HG03342 (cell line): ENCODE results near the gene NHLH1.
A peak's percentile ranks its signal among the peaks of the same experiment; 100 is the strongest.
"Not testable (repeated sequence)": the region's sequence is repeated elsewhere in the genome, so short reads cannot be mapped to it uniquely, and the experiment has no call there.

Experiments used
- ATAC-seq: cut with Tn5 transposase; IDR thresholded peaks from one replicate; pipeline ENCODE4 v1.9.1; 2021; ENCODE audit warnings: mild to moderate bottlenecking, moderate library complexity; ENCODE audit not compliant: unreplicated experiment

The NHLH1 gene

DNA sequence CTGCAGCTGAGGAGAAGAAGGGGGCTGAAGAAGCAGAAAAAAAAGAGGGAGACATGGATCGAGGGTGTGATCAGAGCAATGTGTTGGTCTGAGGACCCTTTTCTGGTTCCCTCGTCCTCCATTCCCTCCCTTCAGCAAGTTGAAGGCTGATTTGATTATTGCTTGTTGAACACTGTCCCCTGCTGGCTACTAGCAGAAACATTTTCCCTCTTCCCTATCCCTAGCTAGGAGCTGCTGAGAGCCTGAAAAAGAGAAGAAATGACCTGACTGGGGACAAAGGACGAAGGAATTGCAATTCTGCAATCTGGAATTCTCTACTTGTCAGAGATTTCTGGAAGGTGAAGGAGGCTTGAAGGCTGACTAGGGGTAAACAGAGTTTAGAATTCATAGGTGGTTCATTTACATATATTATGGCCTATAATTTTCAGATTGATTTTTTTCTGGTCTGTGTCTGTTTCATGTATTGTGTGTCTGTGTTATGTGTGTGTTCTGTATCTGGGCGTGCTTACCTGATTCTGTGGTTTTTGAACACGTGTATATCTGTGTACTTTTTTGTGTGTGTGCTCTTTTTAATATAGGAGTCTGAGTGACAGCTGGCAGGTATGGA lies 9.8 kb downstream of the NHLH1 start:
- ATAC-seq: peak; percentile 53

GRCh38 chr1:160377585-160378206 lies 10.8 kb downstream of the NHLH1 start:
- no peak for ATAC-seq

GRCh38 chr1:160384812-160385211 lies 17.9 kb downstream of the NHLH1 start:
- ATAC-seq: not testable (repeated sequence)

- ATAC-seq: not testable (repeated sequence)
Observed at GRCh38 chr1:160388406-160388805, 21.5 kb downstream of the NHLH1 start.

GRCh38 chr1:160394673-160395072 lies 27.8 kb downstream of the NHLH1 start:
- ATAC-seq: no peak

GRCh38 chr1:160397651-160398050 lies 30.8 kb downstream of the NHLH1 start:
- no peak for ATAC-seq

DNA sequence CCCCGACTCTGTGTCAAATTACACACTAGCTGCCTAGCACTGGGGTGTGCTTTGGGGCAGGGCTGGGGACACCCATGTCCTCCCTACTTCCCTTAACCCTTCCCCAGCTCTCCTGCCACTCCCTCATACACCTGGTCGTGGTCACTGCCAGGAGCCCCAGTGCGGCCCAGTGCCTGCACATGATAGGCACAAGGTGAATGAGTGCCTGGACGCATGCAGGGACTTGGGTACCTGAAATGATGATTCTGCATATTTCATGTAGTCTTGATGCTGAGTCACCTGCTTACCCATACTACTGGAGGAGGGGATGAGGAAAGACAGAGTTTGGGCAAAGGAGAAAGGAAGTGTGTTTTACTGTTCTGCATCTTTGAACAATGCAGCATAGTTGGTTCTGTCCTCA lies 32.0 kb downstream of the NHLH1 start:
- ATAC-seq: no peak

- no peak for ATAC-seq
Observed at GRCh38 chr1:160399544-160400222, 32.8 kb downstream of the NHLH1 start.

DNA sequence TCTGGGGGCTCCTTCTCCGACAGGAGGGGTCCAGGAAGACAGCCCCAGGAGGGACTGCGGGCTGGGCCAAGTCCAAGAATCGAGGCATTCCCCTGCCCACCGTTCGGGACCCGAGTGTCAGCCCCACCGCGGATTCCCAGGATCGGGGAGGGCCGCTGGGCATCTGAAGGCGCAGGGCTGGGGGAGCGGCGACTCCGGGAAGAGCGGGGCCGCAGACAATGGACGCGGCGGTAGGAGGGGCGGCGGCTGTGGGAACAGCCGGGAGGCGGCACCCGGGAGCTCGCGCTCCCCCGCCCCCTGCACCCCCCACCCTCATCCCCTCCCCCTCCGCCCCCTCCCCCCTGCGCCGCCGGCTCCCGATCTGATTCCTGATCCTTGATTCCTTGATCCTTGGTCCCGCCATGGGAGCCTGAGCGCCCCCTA lies 33.4 kb downstream of the NHLH1 start, which contains the start of gene VANGL2:
Gene VANGL2 (plus strand): TSS at position 342 of the 423 bp plus-strand sequence. CDS start 15,274 bp downstream, outside the sequence.
- no peak for ATAC-seq

DNA sequence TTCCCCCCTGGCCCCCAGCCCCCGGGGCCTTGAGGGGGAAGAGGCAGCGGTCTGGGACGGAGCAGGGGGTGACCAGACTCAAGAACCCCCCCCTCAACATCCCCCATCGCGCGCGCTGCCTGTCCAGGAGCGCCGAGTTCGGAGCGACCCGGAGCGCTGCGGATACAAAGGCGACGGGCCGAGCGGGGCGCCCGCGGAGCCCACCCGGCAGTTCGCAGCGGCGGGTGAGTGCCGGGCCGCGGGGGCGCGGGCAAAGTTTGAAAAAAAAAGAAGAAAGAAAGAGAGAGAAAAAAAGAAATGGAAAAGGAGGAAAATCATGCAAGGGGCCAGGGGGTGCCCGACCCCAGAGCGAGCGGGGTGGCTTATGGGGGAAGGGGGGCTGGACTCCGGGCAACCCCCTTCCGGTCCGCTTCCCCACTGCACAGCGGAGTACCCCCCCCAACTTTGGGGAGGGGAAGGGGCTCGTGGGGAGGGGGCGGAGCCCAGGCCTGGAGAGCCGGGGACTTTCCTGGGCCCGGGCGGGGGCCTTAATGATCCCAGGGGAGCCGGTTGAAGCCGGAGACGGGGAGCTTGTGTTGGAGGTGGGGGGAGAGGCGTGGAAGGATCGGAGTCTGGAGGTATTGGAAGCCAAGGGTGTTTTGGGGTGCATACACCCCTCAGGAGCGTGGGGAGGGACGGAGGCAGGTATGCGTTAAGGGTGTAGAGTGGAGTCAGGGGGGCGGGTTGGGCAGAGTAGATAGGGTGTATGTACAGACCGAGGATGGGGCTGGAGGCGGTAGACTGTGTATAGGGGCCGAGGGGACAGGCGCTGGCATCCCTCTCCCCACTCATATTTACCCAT lies 34.0 kb downstream of the NHLH1 start:
- no peak for ATAC-seq

DNA sequence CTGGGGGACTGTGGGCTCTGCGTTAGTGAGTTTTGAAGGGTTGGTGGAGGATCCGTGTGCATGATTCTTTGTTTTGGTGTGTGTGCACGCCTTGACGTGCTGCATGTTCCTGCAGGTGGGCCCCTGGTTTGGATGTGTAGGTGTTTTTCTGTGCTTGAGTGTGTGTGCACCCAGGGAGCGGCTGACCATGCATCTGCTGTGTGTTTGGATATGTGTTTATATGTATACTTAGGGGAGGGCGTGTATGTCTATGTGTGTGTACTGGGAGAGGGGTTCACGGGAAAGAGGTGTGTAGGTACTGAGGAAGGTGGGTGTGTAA lies 34.6 kb downstream of the NHLH1 start:
- ATAC-seq: no peak

GRCh38 chr1:160402001-160402795 lies 35.3 kb downstream of the NHLH1 start:
- ATAC-seq: no peak

DNA sequence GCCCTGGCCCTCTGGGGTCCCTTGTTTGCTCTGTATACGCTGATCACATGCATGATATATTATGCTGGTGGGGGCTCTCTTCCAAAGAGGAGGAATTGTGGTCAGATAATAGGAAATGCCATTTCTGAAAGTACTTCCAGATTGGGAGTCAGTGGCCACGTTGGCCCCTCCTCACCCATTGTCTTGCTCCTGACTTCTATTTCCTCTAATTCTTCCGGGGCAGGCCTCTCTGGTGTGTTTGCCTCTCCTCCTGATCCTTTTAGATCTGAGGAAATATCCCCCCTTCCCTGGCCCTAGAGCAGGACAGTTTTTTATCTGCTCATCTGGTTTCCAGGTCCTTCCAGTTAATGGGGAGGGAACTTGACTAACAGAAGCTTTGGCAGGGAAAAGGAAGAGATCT lies 36.4 kb downstream of the NHLH1 start:
- no peak for ATAC-seq

DNA sequence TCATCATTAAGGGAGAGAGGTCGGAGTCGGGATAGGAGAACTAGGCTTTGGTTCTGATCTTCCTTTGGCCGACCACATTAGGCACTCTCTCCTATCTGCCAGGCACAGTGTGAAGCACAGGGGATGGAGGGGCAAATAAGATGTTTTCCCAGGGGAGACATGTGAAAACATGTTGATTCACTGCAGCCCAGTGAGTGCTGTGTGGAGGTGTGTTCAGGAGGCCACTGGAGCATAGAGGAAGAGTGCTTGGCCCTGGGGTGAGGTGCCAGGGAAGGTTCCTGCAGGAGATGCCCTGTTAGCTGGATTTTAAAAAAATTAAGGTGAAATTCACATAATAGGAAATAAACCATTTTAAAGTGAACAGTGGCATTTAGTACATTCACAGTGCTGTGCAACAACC lies 37.2 kb downstream of the NHLH1 start:
- no peak for ATAC-seq

GRCh38 chr1:160405331-160405877 lies 38.5 kb downstream of the NHLH1 start:
- no peak for ATAC-seq

DNA sequence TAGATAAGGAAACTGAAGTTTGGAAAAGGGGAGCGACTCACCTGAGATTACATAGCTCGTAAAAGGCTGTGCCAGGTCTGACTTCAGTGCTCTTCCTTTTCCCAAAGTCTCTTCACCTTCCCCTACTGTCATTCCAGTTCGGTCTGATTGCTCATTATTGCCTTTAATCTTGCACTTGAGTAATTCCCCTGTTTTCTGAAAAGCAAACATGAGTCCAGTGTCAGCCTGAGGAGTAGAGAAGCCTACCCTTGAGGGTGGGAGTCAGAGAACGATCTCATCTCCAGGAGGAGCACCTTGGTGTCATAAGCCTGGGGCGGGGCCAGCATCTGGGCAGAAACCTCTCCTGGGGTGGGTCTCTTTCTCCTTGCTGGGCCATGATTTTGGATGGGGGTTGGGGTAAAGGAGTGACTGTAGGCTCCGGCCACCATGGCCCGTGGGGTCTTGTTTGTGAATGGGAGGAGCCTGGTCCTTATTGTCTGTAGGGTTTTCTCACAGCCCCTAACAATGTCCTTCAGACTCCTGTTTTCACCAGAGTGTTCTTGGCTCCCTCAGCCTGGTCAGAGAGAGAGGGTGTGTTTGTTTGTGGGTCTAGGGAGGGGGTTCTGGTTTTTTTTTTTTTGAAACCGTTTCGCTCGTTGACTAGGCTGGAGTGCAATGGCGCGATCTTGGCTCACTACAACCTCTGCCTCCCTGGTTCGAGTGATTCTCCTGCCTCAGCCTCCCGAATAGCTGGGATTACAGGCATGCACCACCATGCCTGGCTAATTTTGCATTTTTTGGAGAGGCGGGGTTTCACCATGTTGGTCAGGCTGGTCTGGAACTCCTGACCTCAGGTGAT lies 39.5 kb downstream of the NHLH1 start:
- no peak for ATAC-seq

DNA sequence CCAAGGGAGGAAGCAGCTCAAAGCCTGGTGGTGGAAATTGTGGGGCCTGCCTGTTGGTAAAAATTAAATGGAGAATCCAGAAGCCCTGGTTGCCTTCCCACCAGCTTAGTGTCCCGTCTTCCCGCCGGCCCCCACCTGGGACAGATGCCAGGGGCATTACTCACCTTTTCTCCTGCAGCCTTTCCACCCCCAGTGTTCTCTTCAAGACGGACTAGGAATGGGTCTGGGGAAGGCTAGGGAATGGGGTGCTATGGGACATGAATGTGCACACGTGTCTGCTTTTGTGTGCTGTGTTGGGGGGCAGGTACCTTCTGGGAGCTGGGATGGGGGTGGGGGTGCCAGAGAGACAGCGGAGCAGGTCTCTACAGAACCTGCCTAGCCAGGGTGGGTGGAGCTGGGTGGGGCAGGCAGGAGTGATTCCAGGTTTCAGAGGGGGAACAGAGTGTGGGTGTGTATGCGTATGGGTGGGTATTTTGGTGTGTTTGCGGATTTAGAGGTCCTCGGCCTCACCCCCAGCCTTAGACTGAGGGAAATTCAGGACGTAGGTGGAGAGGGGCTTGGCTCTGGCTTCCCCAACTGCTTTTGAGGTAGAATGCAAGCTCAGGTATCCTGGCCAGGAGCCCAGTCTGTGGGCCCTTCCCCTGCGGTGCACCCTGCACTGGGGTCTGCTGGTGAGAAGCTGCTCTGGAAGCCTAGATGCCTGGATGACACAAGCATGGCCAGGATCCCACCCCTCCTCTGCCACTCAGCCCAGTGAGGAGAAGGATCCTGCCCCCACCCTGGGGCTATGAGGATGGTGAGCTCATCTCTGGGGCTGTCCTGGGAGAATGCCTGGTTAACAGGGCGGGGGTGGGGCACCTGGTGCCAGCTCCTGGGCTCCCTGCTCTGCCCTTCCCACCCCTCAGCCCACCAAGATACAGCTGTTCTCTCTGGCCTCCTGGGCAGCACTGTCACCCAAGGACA lies 41.2 kb downstream of the NHLH1 start:
- no peak for ATAC-seq

- ATAC-seq: no peak
Observed at GRCh38 chr1:160408864-160409263, 42.0 kb downstream of the NHLH1 start.
